Nephron progenitor cell (in vitro differentiated cells): ENCODE data around the gene ANKRD63.

Experiments used
- DNase-seq: peaks from one replicate; pipeline ENCODE4 v3.0.0; 2021
- H3K27ac Mint-ChIP-seq: 2 replicates; pipeline ENCODE4 v1.8.0; 2021; ENCODE audit warnings: mild to moderate bottlenecking, moderate library complexity, mixed read lengths
- H3K27me3 Mint-ChIP-seq: 2 replicates; pipeline ENCODE4 v1.8.0; 2021; ENCODE audit warnings: mild to moderate bottlenecking, low read depth, mixed read lengths; ENCODE audit not compliant: poor library complexity
- H3K36me3 Mint-ChIP-seq: 2 replicates; pipeline ENCODE4 v1.8.0; 2021; ENCODE audit warnings: low read depth, mixed read lengths
- H3K4me1 Mint-ChIP-seq: 2 replicates; pipeline ENCODE4 v1.8.0; 2021; ENCODE audit warnings: mixed read lengths
- H3K4me3 Mint-ChIP-seq: 2 replicates; pipeline ENCODE4 v1.8.0; 2021; ENCODE audit warnings: mild to moderate bottlenecking, moderate library complexity, mixed read lengths
- H3K9me3 Mint-ChIP-seq: 2 replicates; pipeline ENCODE4 v1.8.0; 2021; ENCODE audit warnings: mild to moderate bottlenecking, moderate library complexity, mixed read lengths
- CTCF ChIP-seq: fragments of 200-600 bp; sonication (generic); IDR thresholded peaks from 2 replicates; pipeline ENCODE4 v1.5.0; 2021; ENCODE audit warnings: antibody characterized with exemption

The ANKRD63 gene

GRCh38 chr15:40272485-40273056 is 10.3 kb downstream of the ANKRD63 start:
- Mint-ChIP-seq H3K4me1 (peaks cover 41% of the 10 kb centered on the region), H3K27ac (no peak overlapping the region)

DNA sequence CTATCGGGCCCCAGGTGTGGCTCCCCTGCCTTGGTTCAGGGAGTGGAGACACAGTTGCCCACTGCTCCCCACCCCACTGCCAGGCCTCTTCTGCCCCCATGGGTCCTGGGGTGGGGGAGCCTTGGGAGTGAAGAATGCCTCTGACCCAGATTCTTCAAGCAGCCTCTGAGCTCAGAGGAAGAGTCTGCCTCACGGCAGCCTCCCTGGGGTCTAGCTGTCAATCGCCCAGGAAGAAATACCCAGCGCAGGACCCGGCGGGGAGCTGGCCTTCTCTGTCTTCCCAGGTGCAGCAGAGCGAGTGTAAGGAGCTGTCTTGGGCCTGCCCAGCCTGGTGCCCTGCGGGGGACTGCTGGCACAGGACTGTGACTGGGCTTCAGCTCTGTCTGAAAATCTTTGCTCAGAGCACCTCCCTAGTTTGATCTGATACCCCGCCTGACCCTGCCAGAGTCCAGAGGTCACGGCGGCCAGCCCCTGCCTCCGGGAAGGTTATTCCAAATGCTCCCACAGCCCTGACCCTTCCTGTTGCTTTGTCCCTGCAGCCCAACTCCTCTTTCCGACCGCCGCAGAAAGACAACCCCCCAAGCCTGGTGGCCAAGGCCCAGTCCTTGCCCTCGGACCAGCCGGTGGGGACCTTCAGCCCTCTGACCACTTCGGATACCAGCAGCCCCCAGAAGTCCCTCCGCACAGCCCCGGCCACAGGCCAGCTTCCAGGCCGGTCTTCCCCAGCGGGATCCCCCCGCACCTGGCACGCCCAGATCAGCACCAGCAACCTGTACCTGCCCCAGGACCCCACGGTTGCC is 11.0 kb downstream of the ANKRD63 start:
- H3K27me3 Mint-ChIP-seq, result peaks cover 11% of the 10 kb centered on the region
- TF ChIP-seq CTCF, result no peak
- no peaks in the 10 kb centered on the region for H3K36me3 Mint-ChIP-seq
- no peak overlapping the region for H3K27ac Mint-ChIP-seq
- H3K4me1 Mint-ChIP-seq, result peaks cover 40% of the 10 kb centered on the region
- H3K4me3 Mint-ChIP-seq, result no peak overlapping the region
- H3K9me3 Mint-ChIP-seq, result no peaks in the 10 kb centered on the region
- no peak for DNase-seq

More at GRCh38 chr15:40272485-40273056, 10.3 kb downstream of the ANKRD63 start:
- H3K36me3 Mint-ChIP-seq, result no peaks in the 10 kb centered on the region
- H3K27me3 Mint-ChIP-seq, result peaks cover 17% of the 10 kb centered on the region
- no peaks in the 10 kb centered on the region for H3K9me3 Mint-ChIP-seq
- TF ChIP-seq CTCF, result no peak
- no peak for DNase-seq
- no peak overlapping the region for H3K4me3 Mint-ChIP-seq

GRCh38 chr15:40270246-40270995 is 12.4 kb downstream of the ANKRD63 start:
- H3K27me3 Mint-ChIP-seq, result peaks cover 4% of the 10 kb centered on the region
- H3K4me1 Mint-ChIP-seq, result peaks cover 40% of the 10 kb centered on the region

DNA sequence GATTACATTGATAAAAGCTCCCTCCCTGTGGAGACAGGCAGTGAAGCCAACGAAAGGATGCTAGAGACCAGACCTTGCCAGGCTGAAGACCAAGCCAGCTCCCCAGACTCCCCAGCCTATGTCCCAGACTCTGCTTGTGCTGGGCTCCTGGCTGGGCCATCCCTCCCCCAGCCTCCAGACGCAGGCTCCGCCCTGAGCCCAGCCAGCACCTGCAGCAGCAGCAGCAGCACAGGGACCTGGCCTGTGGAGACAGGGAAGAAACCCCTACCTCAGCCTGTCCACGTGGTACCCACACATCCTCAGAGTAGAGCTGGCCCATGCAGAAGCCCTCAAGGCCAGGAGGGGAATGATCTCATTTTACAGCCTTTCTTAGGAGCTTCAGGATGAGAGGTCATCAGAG is 13.3 kb downstream of the ANKRD63 start:
- Mint-ChIP-seq H3K27me3 (peaks cover 4% of the 10 kb centered on the region), H3K4me1 (peaks cover 44% of the 10 kb centered on the region)
- no peak for TF ChIP-seq CTCF

More at GRCh38 chr15:40270246-40270995, 12.4 kb downstream of the ANKRD63 start:
- no peak for TF ChIP-seq CTCF
- no peak for DNase-seq
- H3K4me3 Mint-ChIP-seq, result no peak overlapping the region
- no peaks in the 10 kb centered on the region for H3K9me3 Mint-ChIP-seq
- H3K27ac Mint-ChIP-seq, result no peak overlapping the region
- H3K36me3 Mint-ChIP-seq, result no peaks in the 10 kb centered on the region

DNA sequence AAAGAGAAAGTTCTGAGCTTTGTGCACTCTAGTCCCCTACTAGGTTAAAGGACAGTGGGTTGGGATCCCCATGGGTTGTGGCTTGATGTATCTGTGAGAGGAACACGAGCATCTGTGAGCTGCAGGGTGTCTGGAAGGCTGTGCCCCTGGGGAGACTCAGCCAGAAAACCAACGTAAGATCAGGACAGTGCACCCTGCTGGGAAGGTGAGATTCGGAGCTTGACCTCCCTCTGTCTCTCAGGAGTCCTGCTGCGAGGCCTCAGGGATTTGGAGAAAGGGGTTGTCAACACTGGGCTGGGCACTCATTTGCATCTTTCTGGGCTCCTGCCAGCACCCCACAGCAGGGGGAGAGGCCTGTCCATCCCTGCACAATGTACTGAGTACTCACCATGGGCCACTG is 15.2 kb downstream of the ANKRD63 start:
- no peak overlapping the region for H3K27ac Mint-ChIP-seq
- no peak for DNase-seq

More for the DNA sequence above, 13.3 kb downstream of the ANKRD63 start:
- H3K27ac Mint-ChIP-seq, result no peak overlapping the region
- H3K9me3 Mint-ChIP-seq, result no peaks in the 10 kb centered on the region
- no peaks in the 10 kb centered on the region for H3K36me3 Mint-ChIP-seq
- DNase-seq, result no peak
- no peak overlapping the region for H3K4me3 Mint-ChIP-seq

More for the DNA sequence above, 15.2 kb downstream of the ANKRD63 start:
- Mint-ChIP-seq H3K27me3 (peaks cover 7% of the 10 kb centered on the region), H3K36me3 (no peaks in the 10 kb centered on the region), H3K9me3 (no peaks in the 10 kb centered on the region), H3K4me1 (peaks cover 56% of the 10 kb centered on the region), H3K4me3 (no peak overlapping the region)
- no peak for TF ChIP-seq CTCF
